ENCODE data around the gene C2orf76.

GRCh38 chr2:119371111-119371510 is 4.5 kb upstream of the C2orf76 start:
- TF ChIP-seq, protein P1, sequence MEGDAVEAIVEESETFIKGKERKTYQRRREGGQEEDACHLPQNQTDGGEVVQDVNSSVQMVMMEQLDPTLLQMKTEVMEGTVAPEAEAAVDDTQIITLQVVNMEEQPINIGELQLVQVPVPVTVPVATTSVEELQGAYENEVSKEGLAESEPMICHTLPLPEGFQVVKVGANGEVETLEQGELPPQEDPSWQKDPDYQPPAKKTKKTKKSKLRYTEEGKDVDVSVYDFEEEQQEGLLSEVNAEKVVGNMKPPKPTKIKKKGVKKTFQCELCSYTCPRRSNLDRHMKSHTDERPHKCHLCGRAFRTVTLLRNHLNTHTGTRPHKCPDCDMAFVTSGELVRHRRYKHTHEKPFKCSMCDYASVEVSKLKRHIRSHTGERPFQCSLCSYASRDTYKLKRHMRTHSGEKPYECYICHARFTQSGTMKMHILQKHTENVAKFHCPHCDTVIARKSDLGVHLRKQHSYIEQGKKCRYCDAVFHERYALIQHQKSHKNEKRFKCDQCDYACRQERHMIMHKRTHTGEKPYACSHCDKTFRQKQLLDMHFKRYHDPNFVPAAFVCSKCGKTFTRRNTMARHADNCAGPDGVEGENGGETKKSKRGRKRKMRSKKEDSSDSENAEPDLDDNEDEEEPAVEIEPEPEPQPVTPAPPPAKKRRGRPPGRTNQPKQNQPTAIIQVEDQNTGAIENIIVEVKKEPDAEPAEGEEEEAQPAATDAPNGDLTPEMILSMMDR (IDR thresholded peaks at IDR 0.05): no peak
- TF ChIP-seq POLR2A (IDR thresholded peaks at IDR 0.05): no peak

All from uterus (tissue), 2 donors.